Measurements from ENCODE around the gene RIBC2.

Gene RIBC2

GRCh38 chr22:45424241-45424731 lies 10.8 kb downstream of the RIBC2 start:
- Histone ChIP-seq H3K27me3 (ENCODE audit: insufficient read depth, poor library complexity, severe bottlenecking) (no peaks in the 10 kb centered on the region), H3K27ac (ENCODE audit: poor library complexity, severe bottlenecking) (no peak overlapping the region), H3K9me3 (ENCODE audit: severe bottlenecking) (no peaks in the 10 kb centered on the region), H3K36me3 (ENCODE audit: low read depth) (no peaks in the 10 kb centered on the region), H3K4me1 (ENCODE audit: insufficient read depth, poor library complexity, severe bottlenecking) (no peaks in the 10 kb centered on the region), H3K4me3 (ENCODE audit: severe bottlenecking) (no peak overlapping the region)
- ATAC-seq (ENCODE audit: low read depth) (no peak), DNase-seq (ENCODE audit: low spot score) (no peak)
- TF ChIP-seq CTCF (IDR thresholded peaks at IDR 0.05; ENCODE audit: poor library complexity, severe bottlenecking), result no peak

GRCh38 chr22:45425101-45425500 lies 11.6 kb downstream of the RIBC2 start:
- Histone ChIP-seq H3K9me3 (ENCODE audit: severe bottlenecking) (no peaks in the 10 kb centered on the region), H3K27me3 (ENCODE audit: insufficient read depth, poor library complexity, severe bottlenecking) (no peaks in the 10 kb centered on the region), H3K4me1 (ENCODE audit: insufficient read depth, poor library complexity, severe bottlenecking) (no peaks in the 10 kb centered on the region), H3K27ac (ENCODE audit: poor library complexity, severe bottlenecking) (no peak overlapping the region), H3K4me3 (ENCODE audit: severe bottlenecking) (no peak overlapping the region), H3K36me3 (ENCODE audit: low read depth) (no peaks in the 10 kb centered on the region)
- no peak for TF ChIP-seq CTCF (IDR thresholded peaks at IDR 0.05; ENCODE audit: poor library complexity, severe bottlenecking)
- ATAC-seq (ENCODE audit: low read depth) (no peak), DNase-seq (ENCODE audit: low spot score) (no peak)

- TF ChIP-seq CTCF (IDR thresholded peaks at IDR 0.05; ENCODE audit: poor library complexity, severe bottlenecking), result no peak
- Histone ChIP-seq H3K27me3 (ENCODE audit: insufficient read depth, poor library complexity, severe bottlenecking) (no peaks in the 10 kb centered on the region), H3K36me3 (ENCODE audit: low read depth) (no peaks in the 10 kb centered on the region), H3K9me3 (ENCODE audit: severe bottlenecking) (no peaks in the 10 kb centered on the region), H3K4me3 (ENCODE audit: severe bottlenecking) (no peak overlapping the region), H3K4me1 (ENCODE audit: insufficient read depth, poor library complexity, severe bottlenecking) (no peaks in the 10 kb centered on the region), H3K27ac (ENCODE audit: poor library complexity, severe bottlenecking) (no peak overlapping the region)
- ATAC-seq (ENCODE audit: low read depth), result no peak
- DNase-seq (ENCODE audit: low spot score), result no peak
These were observed 12.2 kb downstream of the RIBC2 start for GRCh38 chr22:45425531-45426265.

- Histone ChIP-seq H3K36me3 (ENCODE audit: low read depth) (no peaks in the 10 kb centered on the region), H3K27me3 (ENCODE audit: insufficient read depth, poor library complexity, severe bottlenecking) (no peaks in the 10 kb centered on the region), H3K9me3 (ENCODE audit: severe bottlenecking) (no peaks in the 10 kb centered on the region), H3K27ac (ENCODE audit: poor library complexity, severe bottlenecking) (no peak overlapping the region), H3K4me3 (ENCODE audit: severe bottlenecking) (no peak overlapping the region), H3K4me1 (ENCODE audit: insufficient read depth, poor library complexity, severe bottlenecking) (no peaks in the 10 kb centered on the region)
- DNase-seq (ENCODE audit: low spot score), result no peak
- no peak for ATAC-seq (ENCODE audit: low read depth)
- TF ChIP-seq CTCF (IDR thresholded peaks at IDR 0.05; ENCODE audit: poor library complexity, severe bottlenecking), result no peak
These were observed 12.9 kb downstream of the RIBC2 start for GRCh38 chr22:45426387-45426786.

- no peak for DNase-seq (ENCODE audit: low spot score)
- no peaks in the 10 kb centered on the region for H3K27me3 ChIP-seq (ENCODE audit: insufficient read depth, poor library complexity, severe bottlenecking)
- ATAC-seq (ENCODE audit: low read depth), result no peak
These were observed 13.6 kb downstream of the RIBC2 start for GRCh38 chr22:45427114-45427513.

More at GRCh38 chr22:45427114-45427513, 13.6 kb downstream of the RIBC2 start:
- no peak overlapping the region for H3K4me3 ChIP-seq (ENCODE audit: severe bottlenecking)
- H3K27ac ChIP-seq (ENCODE audit: poor library complexity, severe bottlenecking), result no peak overlapping the region
- TF ChIP-seq CTCF (IDR thresholded peaks at IDR 0.05; ENCODE audit: poor library complexity, severe bottlenecking), result no peak
- H3K9me3 ChIP-seq (ENCODE audit: severe bottlenecking), result no peaks in the 10 kb centered on the region
- no peaks in the 10 kb centered on the region for H3K36me3 ChIP-seq (ENCODE audit: low read depth)
- H3K4me1 ChIP-seq (ENCODE audit: insufficient read depth, poor library complexity, severe bottlenecking), result no peaks in the 10 kb centered on the region

All from RWPE2 (cell line).